RWPE1 (cell line): ENCODE results near the gene CXCL1.

Experiments
- CTCF ChIA-PET: fragments of 350-600 bp; sonication (Branson Sonifier 250); formaldehyde crosslinking; extraction: SDS; loops from one replicate; lab custom pipeline; 2021; lab: Yijun Ruan, JAX
- POLR2A ChIA-PET: fragments of 400-600 bp; formaldehyde crosslinking; extraction: SDS; loops from one replicate; lab custom pipeline; 2020; ENCODE audit warnings: antibody characterized with exemption; ENCODE audit not compliant: low non-redundant PET; lab: Yijun Ruan, JAX
- DNase-seq: peaks from one replicate; pipeline ENCODE4 v3.0.0; 2012; ENCODE audit warnings: low spot score
- H3K27ac ChIP-seq: fragments of 450-650 bp; 2 replicates; pipeline ENCODE4 v1.5.1; 2017
- CTCF ChIP-seq: fragments of 450-650 bp; conservative IDR thresholded peaks from 2 replicates; pipeline ENCODE4 v1.5.1; 2017; ENCODE audit warnings: low read depth, mild to moderate bottlenecking

The CXCL1 gene

DNA sequence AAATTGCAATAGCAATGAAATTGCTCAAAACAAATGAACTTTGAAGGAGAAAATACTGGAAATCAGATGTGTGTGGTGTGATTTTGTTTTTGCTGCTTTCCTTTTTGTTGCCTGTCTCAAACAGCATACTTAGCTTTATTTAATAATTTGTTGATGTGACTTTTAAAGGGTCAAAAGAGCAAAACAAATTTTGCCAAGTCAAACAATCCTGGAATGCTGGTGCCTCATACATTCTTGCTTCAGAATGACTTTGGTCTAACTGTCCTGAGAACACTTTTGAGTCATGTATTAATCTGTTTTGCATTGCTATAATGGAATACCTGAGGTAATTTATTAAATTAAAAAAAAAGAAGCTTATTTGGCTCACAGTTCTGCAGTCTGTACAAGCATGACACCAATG is 12.7 kb upstream of the CXCL1 start:
- no peak for TF ChIP-seq CTCF
- no peak for DNase-seq
- H3K27ac ChIP-seq: no peak overlapping the region
- ChIA-PET CTCF (interaction anchor here (0.6 to 1.1 kb wide), 3 partner anchors 17 to 64 kb away, joined by 3 to 6 read pairs (median 4); no protein-coding TSS in a partner anchor), POLR2A (no interaction called here)

- TF ChIP-seq CTCF: no peak
- ChIA-PET POLR2A (no interaction called here), CTCF (interaction anchor here (0.6 kb wide), 1 partner anchor 206 kb away, joined by 4 read pairs; no protein-coding TSS in a partner anchor)
- no peak overlapping the region for H3K27ac ChIP-seq
- DNase-seq: no peak
Observed at GRCh38 chr4:73859614-73860088, 9.5 kb upstream of the CXCL1 start.

GRCh38 chr4:73860181-73860580 is 9.0 kb upstream of the CXCL1 start:
- no peak overlapping the region for H3K27ac ChIP-seq
- DNase-seq: no peak
- no peak for TF ChIP-seq CTCF
- CTCF ChIA-PET: interaction anchor here (0.6 kb wide), 1 partner anchor 206 kb away, joined by 4 read pairs; no protein-coding TSS in a partner anchor
- POLR2A ChIA-PET: no interaction called here

- POLR2A ChIA-PET: no interaction called here
Observed at GRCh38 chr4:73860917-73861316, 8.3 kb upstream of the CXCL1 start.

GRCh38 chr4:73862322-73862721 is 6.9 kb upstream of the CXCL1 start:
- ChIA-PET CTCF (interaction anchor here (1.0 kb wide), 1 partner anchor 200 kb away, joined by 4 read pairs; no protein-coding TSS in a partner anchor), POLR2A (no interaction called here)

More at GRCh38 chr4:73860917-73861316, 8.3 kb upstream of the CXCL1 start:
- H3K27ac ChIP-seq: no peak overlapping the region
- CTCF ChIA-PET: no interaction called here
- no peak for DNase-seq
- TF ChIP-seq CTCF: no peak

GRCh38 chr4:73864365-73864764 is 4.8 kb upstream of the CXCL1 start:
- H3K27ac ChIP-seq: no peak overlapping the region
- ChIA-PET CTCF (interaction anchor here (0.5 to 1.6 kb wide), 10 partner anchors 22 to 288 kb away, joined by 3 to 4 read pairs (median 3); no protein-coding TSS in a partner anchor), POLR2A (no interaction called here)
- peak; percentile 25 for DNase-seq
- peak; percentile 44; the same call in 1 of the 2 replicates for TF ChIP-seq CTCF

More at GRCh38 chr4:73862322-73862721, 6.9 kb upstream of the CXCL1 start:
- H3K27ac ChIP-seq: no peak overlapping the region
- no peak for DNase-seq
- TF ChIP-seq CTCF: no peak
